ENCODE data around the gene PSPC1. TPM values are rescaled to one million over a fixed set of nuclear protein-coding genes. Genes with fewer than 3 reads are reported as not detected.
A peak's percentile ranks its signal among the peaks of the same experiment; 100 is the strongest.

The PSPC1 gene
- total RNA-seq, 1 donor from 2014 or later: 84.2 TPM

DNA sequence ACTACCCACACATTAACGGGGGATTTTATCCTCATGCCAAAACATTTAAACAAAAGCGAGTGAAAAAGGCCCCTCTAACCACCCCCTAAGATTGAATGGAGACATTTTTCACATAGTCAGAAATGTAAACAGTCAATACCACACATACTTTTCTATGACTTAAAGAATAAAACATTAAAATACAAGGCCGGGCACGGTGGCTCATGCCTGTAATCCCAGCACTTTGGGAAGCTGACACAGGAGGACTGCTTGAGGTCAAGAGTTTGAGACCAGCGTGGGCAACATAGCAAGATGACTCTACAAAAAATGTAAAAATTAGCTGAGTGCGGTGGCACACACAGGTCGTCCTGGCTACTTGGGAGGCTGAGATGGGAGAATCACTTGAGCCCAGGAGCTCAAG is 102.0 kb downstream of the PSPC1 start:
- TF ChIP-seq, protein P1, sequence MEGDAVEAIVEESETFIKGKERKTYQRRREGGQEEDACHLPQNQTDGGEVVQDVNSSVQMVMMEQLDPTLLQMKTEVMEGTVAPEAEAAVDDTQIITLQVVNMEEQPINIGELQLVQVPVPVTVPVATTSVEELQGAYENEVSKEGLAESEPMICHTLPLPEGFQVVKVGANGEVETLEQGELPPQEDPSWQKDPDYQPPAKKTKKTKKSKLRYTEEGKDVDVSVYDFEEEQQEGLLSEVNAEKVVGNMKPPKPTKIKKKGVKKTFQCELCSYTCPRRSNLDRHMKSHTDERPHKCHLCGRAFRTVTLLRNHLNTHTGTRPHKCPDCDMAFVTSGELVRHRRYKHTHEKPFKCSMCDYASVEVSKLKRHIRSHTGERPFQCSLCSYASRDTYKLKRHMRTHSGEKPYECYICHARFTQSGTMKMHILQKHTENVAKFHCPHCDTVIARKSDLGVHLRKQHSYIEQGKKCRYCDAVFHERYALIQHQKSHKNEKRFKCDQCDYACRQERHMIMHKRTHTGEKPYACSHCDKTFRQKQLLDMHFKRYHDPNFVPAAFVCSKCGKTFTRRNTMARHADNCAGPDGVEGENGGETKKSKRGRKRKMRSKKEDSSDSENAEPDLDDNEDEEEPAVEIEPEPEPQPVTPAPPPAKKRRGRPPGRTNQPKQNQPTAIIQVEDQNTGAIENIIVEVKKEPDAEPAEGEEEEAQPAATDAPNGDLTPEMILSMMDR (IDR thresholded peaks at IDR 0.05; ENCODE audit: partially characterized antibody, unreplicated experiment): no peak

DNA sequence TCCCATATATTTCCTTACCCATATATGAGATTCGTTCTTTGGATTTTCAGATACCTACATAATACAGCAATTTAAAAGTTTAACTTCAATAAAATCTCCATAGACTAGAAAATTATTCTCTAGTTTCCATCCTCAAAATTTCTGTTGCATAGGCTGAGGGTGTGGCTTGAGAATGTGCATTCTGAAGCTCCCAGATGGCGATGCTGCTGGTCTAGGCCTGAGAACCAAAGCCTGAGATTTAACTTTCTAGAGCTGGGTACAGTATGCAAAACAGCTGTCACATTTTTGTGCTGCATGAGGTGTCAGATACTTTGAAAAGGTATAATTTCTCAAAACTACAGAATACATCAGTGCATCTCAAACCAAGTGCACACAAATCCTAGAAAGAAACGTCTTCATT is 106.6 kb downstream of the PSPC1 start:
- H3K27me3 Mint-ChIP-seq (ENCODE audit: unreplicated experiment): no peaks in the 10 kb centered on the region
- DNase-seq: no peak
- no peaks in the 10 kb centered on the region for H3K36me3 Mint-ChIP-seq (ENCODE audit: unreplicated experiment)
- H3K4me1 Mint-ChIP-seq (ENCODE audit: low read depth, unreplicated experiment): peaks cover 2% of the 10 kb centered on the region
- H3K9me3 Mint-ChIP-seq (ENCODE audit: unreplicated experiment): no peaks in the 10 kb centered on the region
- no peak overlapping the region for H3K4me3 Mint-ChIP-seq (ENCODE audit: unreplicated experiment)
- TF ChIP-seq, protein P1 (IDR thresholded peaks at IDR 0.05; ENCODE audit: partially characterized antibody, unreplicated experiment): no peak
- no peak overlapping the region for H3K27ac Mint-ChIP-seq (ENCODE audit: unreplicated experiment)

More for the DNA sequence above, 102.0 kb downstream of the PSPC1 start:
- Mint-ChIP-seq H3K4me1 (ENCODE audit: low read depth, unreplicated experiment) (peaks cover 18% of the 10 kb centered on the region), H3K4me3 (ENCODE audit: unreplicated experiment) (no peak overlapping the region), H3K36me3 (ENCODE audit: unreplicated experiment) (no peaks in the 10 kb centered on the region), H3K27me3 (ENCODE audit: unreplicated experiment) (no peaks in the 10 kb centered on the region), H3K9me3 (ENCODE audit: unreplicated experiment) (no peaks in the 10 kb centered on the region), H3K27ac (ENCODE audit: unreplicated experiment) (peak overlapping the region; percentile 25)
- DNase-seq: no peak

DNA sequence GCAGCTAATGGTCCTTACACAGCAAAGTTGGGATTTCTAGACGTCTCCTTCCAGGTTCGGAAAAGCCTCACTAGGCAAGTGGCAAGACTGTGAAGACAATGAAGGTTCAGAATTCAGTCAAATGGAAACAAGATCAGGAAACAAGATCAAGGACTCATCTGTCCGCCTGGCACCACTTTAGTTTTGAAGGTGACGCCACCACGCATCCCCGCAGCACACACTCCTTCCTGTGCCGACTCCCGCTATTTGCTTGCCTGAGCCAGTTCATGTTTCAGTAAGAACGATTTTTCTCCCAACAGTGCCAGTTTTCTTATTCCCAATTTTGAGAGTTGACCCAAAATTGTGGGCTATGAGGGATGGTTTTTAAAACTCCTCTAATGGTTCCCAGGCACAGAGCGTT is 107.8 kb downstream of the PSPC1 start:
- Mint-ChIP-seq H3K27ac (ENCODE audit: unreplicated experiment) (no peak overlapping the region), H3K36me3 (ENCODE audit: unreplicated experiment) (no peaks in the 10 kb centered on the region)
- TF ChIP-seq, protein P1 (IDR thresholded peaks at IDR 0.05; ENCODE audit: partially characterized antibody, unreplicated experiment): no peak

GRCh38 chr13:19673473-19674430 is 109.0 kb downstream of the PSPC1 start:
- no peak for DNase-seq
- H3K27ac Mint-ChIP-seq (ENCODE audit: unreplicated experiment): no peak overlapping the region
- no peaks in the 10 kb centered on the region for H3K27me3 Mint-ChIP-seq (ENCODE audit: unreplicated experiment)
- TF ChIP-seq, protein P1 (IDR thresholded peaks at IDR 0.05; ENCODE audit: partially characterized antibody, unreplicated experiment): no peak
- no peaks in the 10 kb centered on the region for H3K36me3 Mint-ChIP-seq (ENCODE audit: unreplicated experiment)
- peaks cover 7% of the 10 kb centered on the region for H3K4me1 Mint-ChIP-seq (ENCODE audit: low read depth, unreplicated experiment)
- H3K9me3 Mint-ChIP-seq (ENCODE audit: unreplicated experiment): peaks cover 6% of the 10 kb centered on the region
- H3K4me3 Mint-ChIP-seq (ENCODE audit: unreplicated experiment): no peak overlapping the region

More for the DNA sequence above, 107.8 kb downstream of the PSPC1 start:
- peaks cover under 1% of the 10 kb centered on the region for H3K9me3 Mint-ChIP-seq (ENCODE audit: unreplicated experiment)
- H3K27me3 Mint-ChIP-seq (ENCODE audit: unreplicated experiment): no peaks in the 10 kb centered on the region
- peaks cover 7% of the 10 kb centered on the region for H3K4me1 Mint-ChIP-seq (ENCODE audit: low read depth, unreplicated experiment)
- H3K4me3 Mint-ChIP-seq (ENCODE audit: unreplicated experiment): no peak overlapping the region
- DNase-seq: no peak

- H3K36me3 Mint-ChIP-seq (ENCODE audit: unreplicated experiment): no peaks in the 10 kb centered on the region
- H3K9me3 Mint-ChIP-seq (ENCODE audit: unreplicated experiment): peaks cover 6% of the 10 kb centered on the region
- no peak overlapping the region for H3K4me3 Mint-ChIP-seq (ENCODE audit: unreplicated experiment)
- peaks cover 7% of the 10 kb centered on the region for H3K4me1 Mint-ChIP-seq (ENCODE audit: low read depth, unreplicated experiment)
- no peak overlapping the region for H3K27ac Mint-ChIP-seq (ENCODE audit: unreplicated experiment)
- no peak for DNase-seq
- TF ChIP-seq, protein P1 (IDR thresholded peaks at IDR 0.05; ENCODE audit: partially characterized antibody, unreplicated experiment): no peak
- H3K27me3 Mint-ChIP-seq (ENCODE audit: unreplicated experiment): no peaks in the 10 kb centered on the region
Observed at GRCh38 chr13:19672990-19673389, 109.8 kb downstream of the PSPC1 start.
